GM21737 (cell line): ENCODE measurements around the gene TUT4.
"Not testable (repeated sequence)": the region's sequence is repeated elsewhere in the genome, so short reads cannot be mapped to it uniquely, and the experiment has no call there.

Source experiments
- ATAC-seq: cut with Tn5 transposase; IDR thresholded peaks from one replicate; pipeline ENCODE4 v1.9.1; 2021; ENCODE audit warnings: mild to moderate bottlenecking, moderate library complexity; ENCODE audit not compliant: unreplicated experiment

The TUT4 gene, protein sequence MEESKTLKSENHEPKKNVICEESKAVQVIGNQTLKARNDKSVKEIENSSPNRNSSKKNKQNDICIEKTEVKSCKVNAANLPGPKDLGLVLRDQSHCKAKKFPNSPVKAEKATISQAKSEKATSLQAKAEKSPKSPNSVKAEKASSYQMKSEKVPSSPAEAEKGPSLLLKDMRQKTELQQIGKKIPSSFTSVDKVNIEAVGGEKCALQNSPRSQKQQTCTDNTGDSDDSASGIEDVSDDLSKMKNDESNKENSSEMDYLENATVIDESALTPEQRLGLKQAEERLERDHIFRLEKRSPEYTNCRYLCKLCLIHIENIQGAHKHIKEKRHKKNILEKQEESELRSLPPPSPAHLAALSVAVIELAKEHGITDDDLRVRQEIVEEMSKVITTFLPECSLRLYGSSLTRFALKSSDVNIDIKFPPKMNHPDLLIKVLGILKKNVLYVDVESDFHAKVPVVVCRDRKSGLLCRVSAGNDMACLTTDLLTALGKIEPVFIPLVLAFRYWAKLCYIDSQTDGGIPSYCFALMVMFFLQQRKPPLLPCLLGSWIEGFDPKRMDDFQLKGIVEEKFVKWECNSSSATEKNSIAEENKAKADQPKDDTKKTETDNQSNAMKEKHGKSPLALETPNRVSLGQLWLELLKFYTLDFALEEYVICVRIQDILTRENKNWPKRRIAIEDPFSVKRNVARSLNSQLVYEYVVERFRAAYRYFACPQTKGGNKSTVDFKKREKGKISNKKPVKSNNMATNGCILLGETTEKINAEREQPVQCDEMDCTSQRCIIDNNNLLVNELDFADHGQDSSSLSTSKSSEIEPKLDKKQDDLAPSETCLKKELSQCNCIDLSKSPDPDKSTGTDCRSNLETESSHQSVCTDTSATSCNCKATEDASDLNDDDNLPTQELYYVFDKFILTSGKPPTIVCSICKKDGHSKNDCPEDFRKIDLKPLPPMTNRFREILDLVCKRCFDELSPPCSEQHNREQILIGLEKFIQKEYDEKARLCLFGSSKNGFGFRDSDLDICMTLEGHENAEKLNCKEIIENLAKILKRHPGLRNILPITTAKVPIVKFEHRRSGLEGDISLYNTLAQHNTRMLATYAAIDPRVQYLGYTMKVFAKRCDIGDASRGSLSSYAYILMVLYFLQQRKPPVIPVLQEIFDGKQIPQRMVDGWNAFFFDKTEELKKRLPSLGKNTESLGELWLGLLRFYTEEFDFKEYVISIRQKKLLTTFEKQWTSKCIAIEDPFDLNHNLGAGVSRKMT (N-terminal part only)

DNA sequence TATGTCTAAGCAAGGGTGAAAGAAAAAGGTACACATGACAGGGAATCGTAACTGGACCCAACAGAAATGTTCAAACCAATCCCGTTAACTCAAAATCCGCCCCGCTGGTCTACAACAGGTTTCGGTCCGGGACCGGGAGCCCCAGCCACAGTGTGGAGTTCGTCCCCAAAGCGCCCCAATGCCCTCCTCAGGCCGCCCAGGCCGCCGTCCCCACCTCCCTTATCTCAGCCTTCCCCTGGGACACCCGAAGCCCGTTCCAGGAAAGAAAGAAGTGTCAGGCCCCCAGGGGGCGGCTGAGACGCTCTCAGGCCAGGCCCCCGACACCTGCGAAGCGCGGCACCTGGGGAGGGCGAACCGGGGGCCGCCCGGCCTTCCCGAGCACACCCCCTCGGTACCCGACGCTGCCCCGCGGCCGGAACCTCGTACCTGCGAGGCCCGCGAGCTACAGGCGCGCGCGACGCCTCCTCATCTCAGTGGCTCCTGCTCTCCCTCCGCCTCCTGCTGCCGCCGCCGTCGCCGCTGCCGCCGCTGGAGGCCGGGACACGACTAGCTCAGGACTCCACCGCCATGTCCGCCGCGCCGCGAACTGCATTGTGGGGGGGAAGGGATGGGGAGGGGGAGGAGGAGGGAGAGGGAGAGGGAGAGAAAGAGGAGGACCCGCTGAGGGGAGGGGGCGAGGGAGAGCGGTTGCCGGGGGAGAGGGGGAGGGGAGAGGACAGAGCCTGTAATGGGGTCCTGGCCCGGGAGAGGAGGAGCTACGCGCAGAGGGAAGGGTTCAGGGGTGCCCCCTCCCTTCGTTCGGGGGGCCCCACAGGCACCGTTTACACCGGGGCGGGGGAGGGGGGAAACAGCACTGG, at the start of gene TUT4:
TSS of gene TUT4 (minus strand) at position 588 of the 857 bp plus-strand sequence. CDS start 26,812 bp downstream, outside the sequence.
- ATAC-seq: peak; percentile 44

DNA sequence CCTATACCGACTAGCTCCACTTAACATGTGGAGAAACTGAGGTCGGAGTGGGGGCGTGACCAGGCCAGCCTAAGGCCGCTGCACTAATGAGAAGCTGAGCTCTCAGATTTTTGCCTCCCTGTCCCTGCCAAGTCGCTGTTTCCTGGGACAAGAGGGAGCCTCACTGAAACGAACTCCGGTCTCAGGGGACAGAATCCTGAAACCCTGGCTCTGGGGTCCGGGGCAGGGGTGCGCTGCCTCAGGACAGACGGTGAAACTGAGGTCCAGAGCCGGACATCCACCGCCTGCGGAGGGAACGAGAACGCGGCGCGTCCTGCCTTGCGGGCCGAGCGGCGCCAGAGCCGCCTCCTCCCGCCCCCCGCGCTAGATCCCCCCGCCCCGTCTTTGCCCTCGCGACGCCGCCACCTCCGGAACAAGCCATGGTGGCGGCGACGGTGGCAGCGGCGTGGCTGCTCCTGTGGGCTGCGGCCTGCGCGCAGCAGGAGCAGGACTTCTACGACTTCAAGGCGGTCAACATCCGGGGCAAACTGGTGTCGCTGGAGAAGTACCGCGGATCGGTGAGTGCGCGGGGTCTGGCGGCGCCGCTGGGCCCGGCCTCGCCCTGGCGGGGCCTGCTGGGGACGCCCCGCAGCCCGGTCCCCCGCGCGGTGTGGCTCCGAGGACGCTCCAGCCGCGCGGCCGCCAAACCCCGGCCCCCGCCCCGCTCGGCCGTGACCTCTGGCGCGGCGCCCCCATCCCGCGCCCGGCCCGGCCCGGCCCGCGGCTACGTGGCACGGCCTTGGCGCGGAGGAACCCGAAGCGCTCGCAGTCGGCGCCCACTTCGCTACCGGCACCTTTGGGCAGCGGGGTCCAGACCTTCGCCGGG, 49.3 kb upstream of the TUT4 start, which contains the start of gene GPX7:
TSS of gene GPX7 (plus strand) at position 381 of the 865 bp plus-strand sequence. CDS start at position 420, 39 bp downstream.
- ATAC-seq: no peak

DNA sequence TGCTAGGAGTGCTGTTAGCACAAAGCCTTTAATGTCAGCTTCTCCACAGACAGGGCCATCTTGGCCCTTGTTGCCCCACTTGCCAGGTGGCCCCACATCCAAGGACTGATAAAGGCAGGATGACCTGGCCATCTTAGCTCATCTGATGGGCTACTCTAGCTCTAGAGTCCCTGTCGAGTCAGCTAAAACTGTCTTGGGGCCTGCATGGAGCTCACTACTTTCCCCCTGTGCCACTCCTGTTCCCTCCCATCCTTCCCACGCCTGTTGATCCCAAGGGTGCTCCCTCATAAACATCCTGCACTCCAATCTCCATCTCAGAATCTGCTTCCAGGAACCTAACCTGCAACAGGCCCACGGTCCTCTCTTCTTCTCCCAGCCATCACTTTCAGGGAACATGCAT, 48.6 kb upstream of the TUT4 start:
- no peak for ATAC-seq

DNA sequence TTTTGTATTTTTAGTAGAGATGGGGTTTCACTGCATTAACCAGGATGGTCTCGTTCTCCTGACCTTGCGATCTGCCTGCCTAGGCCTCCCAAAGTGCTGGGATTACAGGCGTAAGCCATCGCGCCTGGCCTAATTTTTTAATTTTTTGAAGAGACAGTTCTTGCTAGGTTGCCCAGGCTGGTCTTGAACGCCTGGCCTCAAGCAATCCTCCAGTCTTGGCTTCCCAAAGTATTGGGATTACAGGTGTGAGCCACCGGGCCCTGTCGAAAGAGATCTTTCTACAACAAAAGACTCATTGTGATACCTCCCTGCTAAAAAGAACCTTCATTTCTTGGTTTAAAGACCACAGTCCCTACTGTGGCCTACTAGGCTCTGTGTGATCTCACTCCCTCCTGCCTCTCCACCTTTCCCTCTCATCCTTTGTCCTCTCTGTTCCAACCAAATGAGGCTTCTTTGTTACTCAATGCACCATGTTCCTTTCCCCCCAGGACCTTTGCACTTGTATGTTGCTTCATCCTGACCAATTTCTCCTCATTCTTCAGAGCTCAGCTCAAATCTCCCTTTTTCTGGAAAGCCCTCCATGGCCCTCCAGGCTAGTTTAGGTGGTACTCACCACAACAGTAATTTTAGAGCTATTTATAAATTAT, 47.8 kb upstream of the TUT4 start:
- ATAC-seq: no peak

DNA sequence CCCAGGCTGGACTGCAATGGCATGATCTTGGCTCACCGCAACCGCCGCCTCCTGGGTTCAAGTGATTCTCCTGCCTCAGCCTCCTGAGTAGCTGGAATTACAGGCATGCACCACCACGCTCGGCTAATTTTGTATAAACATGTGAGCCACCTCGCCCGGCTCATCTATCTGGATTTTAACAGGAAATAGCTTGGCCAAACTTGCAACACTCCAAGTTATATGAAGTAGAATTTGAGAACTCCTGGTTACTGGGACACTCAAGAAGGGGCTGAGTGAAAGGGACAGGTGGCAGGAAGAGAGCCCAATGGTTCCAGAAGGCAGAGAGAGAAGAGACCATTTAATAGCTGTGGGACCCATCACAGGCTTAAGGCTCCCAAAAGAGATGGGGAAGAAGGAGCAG, 46.3 kb upstream of the TUT4 start:
- ATAC-seq: no peak

DNA sequence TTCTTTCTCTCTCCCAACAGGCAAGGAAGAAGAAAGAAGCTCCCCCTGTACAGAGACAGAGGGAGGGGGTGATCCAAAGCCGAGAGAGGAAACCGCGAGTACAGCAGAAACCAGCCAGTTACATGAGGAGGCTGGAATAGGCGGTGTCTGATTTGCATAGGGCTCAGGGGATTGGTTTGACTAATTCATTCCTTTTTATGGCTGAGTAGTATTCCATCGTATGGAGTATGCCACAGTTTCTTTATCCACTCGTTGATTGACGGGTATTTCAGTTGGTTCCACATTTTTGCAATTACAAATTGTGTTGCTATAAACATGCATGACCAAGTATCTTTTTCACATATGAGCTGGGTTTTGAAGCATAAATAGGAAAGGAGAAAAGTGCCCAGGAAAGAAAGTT, 45.8 kb upstream of the TUT4 start:
- ATAC-seq: no peak

DNA sequence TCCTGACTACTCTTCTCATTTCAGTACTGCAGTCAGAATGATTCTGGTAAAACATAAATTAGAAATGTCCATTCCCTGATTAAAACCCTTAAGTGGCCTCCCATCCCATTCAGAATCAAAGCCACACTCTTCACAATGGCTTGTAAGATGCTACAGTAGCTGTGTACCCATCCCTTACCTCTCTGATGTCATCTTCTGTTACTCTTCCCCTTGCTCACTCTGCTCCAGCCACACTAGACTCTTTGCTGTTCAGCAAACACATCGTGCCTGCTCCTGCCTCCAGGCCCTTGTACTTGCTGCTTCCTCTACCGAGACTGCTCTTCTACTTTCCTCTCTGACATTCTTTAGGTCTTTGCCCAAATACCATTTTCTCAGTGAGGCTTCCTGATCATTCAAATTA, 45.0 kb upstream of the TUT4 start:
- ATAC-seq: no peak

DNA sequence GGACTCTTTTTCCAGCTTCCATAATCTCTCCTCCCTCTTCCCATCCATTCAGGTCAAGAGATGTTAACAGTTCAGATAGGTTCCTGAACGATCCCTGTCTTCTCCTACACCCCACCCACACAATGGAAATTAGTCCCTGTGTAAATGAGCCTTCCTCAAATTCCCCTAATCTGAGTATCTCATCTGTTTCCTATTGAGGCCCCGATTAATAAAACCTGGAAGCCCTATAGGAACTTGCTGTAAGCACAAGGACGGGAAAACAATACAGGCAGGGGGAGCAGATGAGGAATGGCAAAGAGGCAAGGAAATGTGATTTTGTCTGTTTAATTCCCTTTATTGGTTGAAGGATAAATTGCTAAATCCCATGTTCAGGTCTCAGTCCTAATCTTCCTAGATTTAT, 42.2 kb upstream of the TUT4 start:
- ATAC-seq: no peak

DNA sequence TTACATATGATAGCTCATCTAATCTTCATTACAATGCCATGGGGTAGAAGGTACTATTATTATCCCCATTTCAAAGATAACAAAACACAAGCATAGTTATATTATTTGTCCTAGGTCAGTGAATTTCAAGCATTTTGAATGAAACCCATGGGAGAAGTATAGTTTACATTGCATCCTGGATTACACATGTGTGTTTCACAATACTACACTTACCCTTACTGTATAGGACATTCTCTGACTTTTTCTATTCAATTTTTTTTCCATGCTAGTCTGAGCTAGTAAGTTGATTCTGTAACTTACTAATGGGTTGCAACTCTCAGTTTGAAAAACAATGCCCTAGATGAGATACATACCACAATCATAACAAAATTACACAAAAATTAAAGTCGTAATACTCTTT, 40.6 kb upstream of the TUT4 start:
- ATAC-seq: no peak

DNA sequence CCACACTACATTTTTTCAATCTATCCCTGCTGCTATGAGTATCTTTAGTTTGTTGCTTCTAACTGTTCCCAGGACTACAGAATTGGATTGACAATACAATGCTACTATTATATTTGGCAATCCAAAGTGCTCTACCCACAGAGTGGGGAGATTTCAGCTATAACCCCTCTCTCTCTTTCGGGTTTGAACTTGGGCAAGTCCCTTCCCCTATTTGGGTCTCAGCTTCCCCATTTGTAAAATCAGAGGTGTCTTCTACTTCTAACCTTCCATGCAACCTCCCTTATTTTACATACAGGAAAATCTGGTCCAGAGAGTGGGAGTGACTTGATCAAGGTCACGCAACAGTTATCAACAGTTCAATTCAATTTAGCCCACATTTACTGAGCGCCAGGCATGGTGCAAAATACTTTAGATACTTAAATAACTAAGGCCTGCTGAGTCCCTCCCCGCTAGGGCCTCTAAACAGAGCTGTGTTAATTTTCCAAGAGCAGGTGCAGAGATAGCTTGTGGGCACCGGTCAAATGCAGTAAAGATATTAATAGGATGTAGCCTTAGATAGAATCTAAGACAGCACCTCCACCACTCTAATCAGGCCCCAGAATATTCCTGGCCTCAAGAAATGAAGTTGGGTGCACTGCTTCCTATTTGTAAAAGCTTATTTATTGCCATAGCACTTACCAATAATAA, 39.9 kb upstream of the TUT4 start:
- no peak for ATAC-seq

DNA sequence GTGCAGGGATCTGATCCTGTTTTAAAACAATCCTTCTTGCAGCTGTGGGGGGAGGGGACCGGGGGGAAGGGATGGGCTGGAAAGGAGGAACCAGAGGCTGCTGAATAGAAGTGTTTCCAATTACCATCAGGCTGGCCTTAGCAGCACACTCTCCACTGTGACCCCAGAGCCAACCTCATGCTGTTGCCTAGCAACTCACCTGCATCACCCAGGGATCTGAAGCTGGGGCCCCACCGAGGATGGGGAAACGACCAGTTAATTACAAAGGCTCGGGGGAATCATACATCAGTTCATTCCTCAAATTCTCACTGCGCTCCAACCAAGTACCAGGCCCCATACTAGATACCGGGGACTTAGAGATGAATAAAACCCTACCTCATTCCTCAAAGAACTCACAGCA, 37.4 kb upstream of the TUT4 start:
- no peak for ATAC-seq

DNA sequence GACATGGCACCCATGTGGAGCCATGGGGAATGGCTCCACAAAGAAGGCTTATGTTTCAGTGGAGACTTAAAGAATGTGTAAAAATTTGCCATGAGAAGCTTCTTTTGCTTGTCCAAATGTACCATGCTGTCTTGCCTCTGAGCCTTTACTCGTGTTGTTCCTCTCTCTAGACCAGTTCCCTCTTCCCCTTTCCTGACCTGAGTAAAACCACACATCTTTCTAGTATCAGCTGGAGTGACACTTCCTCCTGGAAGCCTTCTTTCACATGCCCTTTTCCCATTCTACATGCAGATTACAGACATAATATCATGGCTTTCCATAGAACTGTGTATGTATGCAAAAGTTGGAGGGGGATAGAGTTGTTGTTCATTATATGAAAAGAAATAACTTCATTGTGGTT, 35.6 kb upstream of the TUT4 start:
- ATAC-seq: no peak

DNA sequence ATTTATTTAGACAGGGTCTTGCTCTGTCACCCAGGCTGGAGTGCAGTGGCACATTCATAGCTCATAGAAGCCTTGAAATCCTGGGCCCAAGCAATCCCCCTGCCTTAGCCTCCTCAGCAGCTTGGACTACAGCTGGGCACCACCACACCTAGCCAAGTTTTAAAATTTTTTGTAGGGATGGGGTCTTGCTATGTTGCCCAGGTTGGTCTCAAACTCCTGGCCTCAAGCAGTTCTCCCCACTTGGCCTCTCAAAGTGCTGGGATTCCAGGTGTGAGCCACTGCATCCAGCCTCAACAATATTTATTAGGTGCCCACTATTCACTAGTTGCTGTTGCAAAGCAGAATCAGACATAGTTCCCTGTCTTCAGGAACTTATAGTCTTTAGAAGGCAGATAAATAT, 35.1 kb upstream of the TUT4 start:
- ATAC-seq: no peak

DNA sequence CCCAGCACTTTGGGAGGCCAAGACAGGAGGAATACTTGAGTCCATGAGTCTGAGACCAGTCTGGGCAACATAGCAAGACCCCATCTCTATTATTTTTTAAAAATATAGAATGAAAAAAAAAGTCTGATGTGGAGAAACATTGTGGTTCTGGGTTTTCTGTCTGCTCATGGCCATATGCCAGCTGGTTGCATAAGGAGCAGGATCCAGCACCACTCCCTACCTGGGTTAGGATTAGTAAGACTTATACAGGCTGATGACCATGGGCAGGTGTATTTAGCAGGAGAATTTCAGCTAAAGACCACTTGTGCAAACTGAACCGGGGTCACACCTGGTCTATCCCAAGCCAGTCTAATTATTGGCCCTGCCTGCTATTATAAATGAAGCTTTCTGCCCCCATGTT, 32.6 kb upstream of the TUT4 start:
- no peak for ATAC-seq

DNA sequence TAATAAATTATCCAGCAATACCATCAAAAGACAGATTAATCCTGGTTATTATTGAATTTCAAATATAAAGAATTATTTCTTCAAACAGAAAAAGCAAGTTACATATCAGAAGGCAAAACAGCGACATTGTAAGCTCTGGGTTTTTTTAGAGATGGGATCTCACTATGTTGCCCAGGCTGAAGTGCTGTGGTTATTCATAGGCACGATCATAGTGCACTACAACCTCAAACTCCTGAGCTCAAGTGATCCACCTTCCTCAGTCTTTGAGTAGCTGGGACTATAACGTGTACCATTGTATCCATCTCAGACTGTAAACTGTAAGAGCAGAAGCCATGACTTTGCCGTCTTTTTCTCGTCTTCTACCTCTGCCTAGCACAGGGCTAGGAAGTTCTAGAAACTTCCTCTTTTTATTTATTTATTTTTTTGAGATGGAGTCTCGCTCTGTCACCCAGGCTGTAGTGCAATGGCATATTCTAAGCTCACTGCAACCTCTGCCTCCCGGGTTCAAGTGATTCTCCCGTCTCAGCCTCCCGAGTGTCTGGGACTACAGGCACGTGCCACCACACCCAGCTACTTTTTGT, 29.3 kb upstream of the TUT4 start:
- ATAC-seq: no peak

DNA sequence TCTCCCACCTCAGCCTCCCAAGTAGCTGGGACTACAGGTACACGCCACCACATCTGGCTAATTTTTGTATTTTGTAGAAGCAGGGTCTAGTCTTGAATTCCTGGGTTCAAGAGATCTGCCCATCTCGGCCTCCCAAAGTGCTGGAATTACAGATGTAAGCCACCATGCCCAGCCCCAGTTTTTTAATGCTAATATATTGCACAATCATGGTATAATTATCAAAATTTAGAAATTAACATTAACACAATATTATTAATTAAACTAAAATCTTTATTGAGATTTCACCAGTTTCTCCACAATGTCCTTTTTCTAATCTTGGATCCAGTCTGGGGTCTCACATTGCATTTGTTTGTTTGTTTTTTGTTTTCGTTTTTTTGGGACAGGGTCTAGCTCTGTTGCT, 27.4 kb upstream of the TUT4 start:
- no peak for ATAC-seq

DNA sequence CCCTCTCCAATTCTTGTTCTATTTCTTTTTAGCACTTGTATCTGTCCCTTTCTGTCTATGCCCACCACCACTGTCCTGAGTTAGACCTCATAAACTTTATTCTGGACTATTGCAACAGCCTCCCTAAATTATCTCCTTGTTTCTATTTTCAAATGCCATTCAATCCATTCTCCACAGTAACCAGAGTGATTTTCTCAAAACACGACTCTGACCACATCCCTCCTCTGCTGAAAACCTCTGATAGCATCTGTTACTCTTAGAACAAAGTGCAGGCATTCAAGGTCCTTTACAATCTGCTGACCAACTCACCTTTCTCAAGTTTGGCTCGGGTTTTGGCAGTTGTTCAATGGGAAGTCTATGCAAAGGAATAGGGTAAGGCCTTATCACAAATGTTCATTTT, 26.5 kb upstream of the TUT4 start:
- no peak for ATAC-seq

DNA sequence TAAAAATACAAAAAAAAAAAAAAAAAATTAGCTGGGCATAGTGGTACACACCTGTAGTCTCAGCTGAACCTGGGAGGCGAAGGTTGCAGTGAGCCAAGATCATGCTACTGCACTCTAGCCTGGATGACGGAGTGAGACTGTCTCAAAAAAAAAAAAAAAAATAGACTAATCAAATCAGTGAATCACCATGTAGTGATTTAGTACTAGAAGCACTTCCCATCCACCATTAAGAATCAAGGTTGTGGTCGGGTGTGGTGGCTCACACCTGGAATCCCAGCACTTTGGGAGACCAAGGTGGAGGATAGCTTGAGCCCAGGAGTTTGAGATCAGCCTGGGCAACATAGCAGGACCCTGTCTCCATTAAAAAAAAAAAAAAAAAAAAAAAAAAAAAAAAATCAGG, 25.2 kb upstream of the TUT4 start:
- not testable (repeated sequence) for ATAC-seq
